IMR-90 (cell line): ENCODE measurements around the gene IGF1R.

Experiments
- MXI1 ChIP-seq: IDR thresholded peaks from 2 replicates; pipeline ENCODE4 v1.6.1; 2012; ENCODE audit warnings: low read depth, mild to moderate bottlenecking, low read length, moderate library complexity, borderline replicate concordance
- POLR2A ChIP-seq: IDR thresholded peaks from 2 replicates; pipeline ENCODE4 v1.6.1; 2012; ENCODE audit warnings: mild to moderate bottlenecking, low read depth, low read length
- SMC3 ChIP-seq: fragments of 150-350 bp; IDR thresholded peaks from 2 replicates; pipeline ENCODE4 v1.6.1; 2016; ENCODE audit warnings: low read depth, mild to moderate bottlenecking, antibody characterized with exemption, low read length, moderate library complexity
- TF ChIP-seq, protein P1 (sequence below): fragments of 150-350 bp; IDR thresholded peaks from 2 replicates; pipeline ENCODE4 v1.6.1; 2016; ENCODE audit warnings: low read depth, mild to moderate bottlenecking, low read length, moderate library complexity, borderline replicate concordance
- TF ChIP-seq, protein P2 (sequence below): conservative IDR thresholded peaks from 2 replicates; pipeline ENCODE4 v1.5.1; 2012; ENCODE audit warnings: mild to moderate bottlenecking, low read depth, low read length, improper control_type of control experiment

- TF ChIP-seq SMC3: no peak
- TF ChIP-seq, protein P1, sequence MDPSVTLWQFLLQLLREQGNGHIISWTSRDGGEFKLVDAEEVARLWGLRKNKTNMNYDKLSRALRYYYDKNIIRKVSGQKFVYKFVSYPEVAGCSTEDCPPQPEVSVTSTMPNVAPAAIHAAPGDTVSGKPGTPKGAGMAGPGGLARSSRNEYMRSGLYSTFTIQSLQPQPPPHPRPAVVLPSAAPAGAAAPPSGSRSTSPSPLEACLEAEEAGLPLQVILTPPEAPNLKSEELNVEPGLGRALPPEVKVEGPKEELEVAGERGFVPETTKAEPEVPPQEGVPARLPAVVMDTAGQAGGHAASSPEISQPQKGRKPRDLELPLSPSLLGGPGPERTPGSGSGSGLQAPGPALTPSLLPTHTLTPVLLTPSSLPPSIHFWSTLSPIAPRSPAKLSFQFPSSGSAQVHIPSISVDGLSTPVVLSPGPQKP: no peak
- TF ChIP-seq, protein P2, sequence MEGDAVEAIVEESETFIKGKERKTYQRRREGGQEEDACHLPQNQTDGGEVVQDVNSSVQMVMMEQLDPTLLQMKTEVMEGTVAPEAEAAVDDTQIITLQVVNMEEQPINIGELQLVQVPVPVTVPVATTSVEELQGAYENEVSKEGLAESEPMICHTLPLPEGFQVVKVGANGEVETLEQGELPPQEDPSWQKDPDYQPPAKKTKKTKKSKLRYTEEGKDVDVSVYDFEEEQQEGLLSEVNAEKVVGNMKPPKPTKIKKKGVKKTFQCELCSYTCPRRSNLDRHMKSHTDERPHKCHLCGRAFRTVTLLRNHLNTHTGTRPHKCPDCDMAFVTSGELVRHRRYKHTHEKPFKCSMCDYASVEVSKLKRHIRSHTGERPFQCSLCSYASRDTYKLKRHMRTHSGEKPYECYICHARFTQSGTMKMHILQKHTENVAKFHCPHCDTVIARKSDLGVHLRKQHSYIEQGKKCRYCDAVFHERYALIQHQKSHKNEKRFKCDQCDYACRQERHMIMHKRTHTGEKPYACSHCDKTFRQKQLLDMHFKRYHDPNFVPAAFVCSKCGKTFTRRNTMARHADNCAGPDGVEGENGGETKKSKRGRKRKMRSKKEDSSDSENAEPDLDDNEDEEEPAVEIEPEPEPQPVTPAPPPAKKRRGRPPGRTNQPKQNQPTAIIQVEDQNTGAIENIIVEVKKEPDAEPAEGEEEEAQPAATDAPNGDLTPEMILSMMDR: no peak
- no peak for TF ChIP-seq MXI1
- no peak for TF ChIP-seq POLR2A
Measured at GRCh38 chr15:98753726-98754656, 105.7 kb downstream of the IGF1R start.
